HepG2 (cell line): ENCODE data around the gene FAM3B. TPM values are rescaled to one million over a fixed set of nuclear protein-coding genes. Genes with fewer than 3 reads are reported as not detected.

Source experiments
- CC2D1A ChIP-seq: sonication (generic); formaldehyde crosslinking; IDR thresholded peaks from 2 replicates; pipeline ENCODE4 v1.8.1; 2023; ENCODE audit warnings: mild to moderate bottlenecking, missing genetic modification reagents
- ELF4 ChIP-seq: sonication (generic); formaldehyde crosslinking; IDR thresholded peaks from 2 replicates; pipeline ENCODE4 v1.5.0; 2020; ENCODE audit warnings: missing genetic modification reagents, mild to moderate bottlenecking, moderate library complexity, borderline replicate concordance
- JUNB ChIP-seq: sonication (generic); formaldehyde crosslinking; IDR thresholded peaks from 2 replicates; pipeline ENCODE4 v1.8.0; 2022; ENCODE audit warnings: missing genetic modification reagents, mild to moderate bottlenecking, borderline replicate concordance
- MIXL1 ChIP-seq: IDR thresholded peaks from 2 replicates; pipeline ENCODE4 v1.6.1; 2016
- NBN ChIP-seq: fragments of 450-650 bp; conservative IDR thresholded peaks from 2 replicates; pipeline ENCODE4 v1.6.1; 2017
- NR3C1 ChIP-seq: sonication (generic); formaldehyde crosslinking; IDR thresholded peaks from 2 replicates; pipeline ENCODE4 v1.4.0; 2020; ENCODE audit warnings: missing genetic modification reagents
- PCBP2 ChIP-seq: fragments of 200-400 bp; formaldehyde crosslinking; optimal IDR thresholded peaks from 2 replicates; pipeline ENCODE3; 2018; ENCODE audit warnings: low read length, low read depth; ENCODE audit not compliant: poor library complexity, severe bottlenecking
- PHB2 ChIP-seq: fragments of 450-650 bp; IDR thresholded peaks from 2 replicates; pipeline ENCODE4 v1.6.1; 2018; ENCODE audit not compliant: partially characterized antibody
- POLR2AphosphoS5 ChIP-seq: IDR thresholded peaks from 2 replicates; pipeline ENCODE4 v1.6.1; 2012; ENCODE audit warnings: low read depth, low read length
- SMAD1 ChIP-seq: sonication (generic); formaldehyde crosslinking; IDR thresholded peaks from 2 replicates; pipeline ENCODE4 v1.4.0; 2020; ENCODE audit warnings: missing genetic modification reagents, low read depth, mild to moderate bottlenecking, borderline replicate concordance
- SMYD3 ChIP-seq: sonication (generic); formaldehyde crosslinking; IDR thresholded peaks from 2 replicates; pipeline ENCODE4 v1.8.1; 2023; ENCODE audit warnings: mild to moderate bottlenecking, missing genetic modification reagents
- ZNF138 ChIP-seq: sonication (generic); formaldehyde crosslinking; IDR thresholded peaks from 2 replicates; pipeline ENCODE4 v1.5.0; 2020; ENCODE audit warnings: mild to moderate bottlenecking, low read depth, missing genetic modification reagents
- ZNF530 ChIP-seq: sonication (generic); formaldehyde crosslinking; IDR thresholded peaks from 2 replicates; pipeline ENCODE4 v1.5.0; 2020; ENCODE audit warnings: low read depth, mild to moderate bottlenecking, missing genetic modification reagents
- ZNF616 ChIP-seq: sonication (generic); formaldehyde crosslinking; IDR thresholded peaks from 2 replicates; pipeline ENCODE4 v1.5.0; 2020; ENCODE audit warnings: low read depth, mild to moderate bottlenecking, missing genetic modification reagents
- ZNF672 ChIP-seq: sonication (generic); formaldehyde crosslinking; IDR thresholded peaks from 2 replicates; pipeline ENCODE4 v1.8.1; 2022; ENCODE audit warnings: missing genetic modification reagents
- polyA plus RNA-seq, 8 experiments: library from polyadenylated mRNA; depleted of rRNA in 3 of 8; stranded (reverse) in 7 of 8; unstranded in 1 of 8; fragments of >200 nt; fragmentation: Illumina TruSeq in 4 of 8; extraction: Trizol in 4 of 8; gene quantifications; 2 replicates each; pipeline versions ENCODE4 v1.2.1 to v1.2.3, GENCODE V29; 2011 to 2016; ENCODE audit warnings: low read depth in 4 of 8, missing spikeins in 1 of 8, mixed read lengths in 1 of 8; ENCODE audit not compliant: insufficient read depth in 1 of 8
- total RNA-seq, 5 experiments: library from RNA; depleted of rRNA; stranded (reverse); fragments of >200 nt; fragmentation: Illumina TruSeq; extraction: Trizol; gene quantifications; 2 replicates each; pipeline ENCODE4 v1.2.3, GENCODE V29; 2016; ENCODE audit warnings: low read depth in 1 of 5
- TF ChIP-seq, protein P1 (sequence below): fragments of 450-650 bp; IDR thresholded peaks from 2 replicates; pipeline ENCODE4 v1.6.1; 2017; ENCODE audit warnings: mild to moderate bottlenecking
- TF ChIP-seq, protein P2 (sequence below): sonication (generic); formaldehyde crosslinking; IDR thresholded peaks from 2 replicates; pipeline ENCODE4 v1.5.0; 2020; ENCODE audit warnings: missing genetic modification reagents
- TF ChIP-seq, protein P3 (sequence below): sonication (generic); formaldehyde crosslinking; IDR thresholded peaks from 2 replicates; pipeline ENCODE4 v1.4.0; 2020; ENCODE audit warnings: mild to moderate bottlenecking, missing genetic modification reagents, borderline replicate concordance
- TF ChIP-seq, protein P4 (sequence below): sonication (generic); formaldehyde crosslinking; IDR thresholded peaks from 2 replicates; pipeline ENCODE4 v1.4.0; 2020; ENCODE audit warnings: missing genetic modification reagents

Gene FAM3B
- total and polyA plus RNA-seq, 2 of the 13 experiments (the other 11 are each of a cell fraction or from before 2014, with no cell fraction given): 46.5 to 62.0 TPM

DNA sequence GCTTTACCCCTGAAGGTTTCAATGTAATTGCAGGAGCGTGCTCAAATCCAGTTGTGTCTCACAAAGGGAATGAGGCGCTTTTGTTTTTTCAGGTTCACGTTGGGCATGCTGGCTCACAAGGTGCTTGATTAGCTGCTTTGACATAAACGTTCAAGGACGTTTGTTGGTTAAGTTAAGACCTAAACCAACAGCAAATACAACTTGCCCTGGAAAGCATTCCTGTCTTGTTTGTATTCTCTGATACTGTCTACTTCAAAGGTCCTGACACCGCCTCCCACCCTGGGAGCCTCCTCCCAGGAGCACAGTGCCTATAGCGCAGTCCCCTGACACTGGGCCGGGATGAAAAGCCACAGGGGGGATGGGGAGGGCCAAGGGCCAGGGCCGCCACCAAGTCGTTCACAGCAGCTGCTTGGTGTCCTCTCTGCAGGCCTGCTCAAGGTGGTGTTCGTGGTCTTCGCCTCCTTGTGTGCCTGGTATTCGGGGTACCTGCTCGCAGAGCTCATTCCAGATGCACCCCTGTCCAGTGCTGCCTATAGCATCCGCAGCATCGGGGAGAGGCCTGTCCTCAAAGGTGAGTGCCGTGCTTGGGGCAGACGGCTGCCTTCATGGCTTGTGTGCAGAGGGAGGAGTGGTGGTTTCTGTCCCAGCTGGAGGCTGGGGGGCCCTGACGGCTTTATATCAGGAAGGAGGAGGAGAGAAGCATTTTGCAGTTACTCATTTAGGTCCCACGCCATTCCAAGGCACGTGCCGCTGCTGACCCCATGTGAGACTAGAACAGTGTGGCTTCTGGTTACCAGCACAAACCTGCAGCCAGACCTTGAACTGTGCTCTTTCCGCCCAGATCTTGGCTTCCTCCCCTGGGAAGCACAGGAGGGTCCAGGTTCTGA lies 6.1 kb downstream of the FAM3B start (continued):
- TF ChIP-seq, protein P1, sequence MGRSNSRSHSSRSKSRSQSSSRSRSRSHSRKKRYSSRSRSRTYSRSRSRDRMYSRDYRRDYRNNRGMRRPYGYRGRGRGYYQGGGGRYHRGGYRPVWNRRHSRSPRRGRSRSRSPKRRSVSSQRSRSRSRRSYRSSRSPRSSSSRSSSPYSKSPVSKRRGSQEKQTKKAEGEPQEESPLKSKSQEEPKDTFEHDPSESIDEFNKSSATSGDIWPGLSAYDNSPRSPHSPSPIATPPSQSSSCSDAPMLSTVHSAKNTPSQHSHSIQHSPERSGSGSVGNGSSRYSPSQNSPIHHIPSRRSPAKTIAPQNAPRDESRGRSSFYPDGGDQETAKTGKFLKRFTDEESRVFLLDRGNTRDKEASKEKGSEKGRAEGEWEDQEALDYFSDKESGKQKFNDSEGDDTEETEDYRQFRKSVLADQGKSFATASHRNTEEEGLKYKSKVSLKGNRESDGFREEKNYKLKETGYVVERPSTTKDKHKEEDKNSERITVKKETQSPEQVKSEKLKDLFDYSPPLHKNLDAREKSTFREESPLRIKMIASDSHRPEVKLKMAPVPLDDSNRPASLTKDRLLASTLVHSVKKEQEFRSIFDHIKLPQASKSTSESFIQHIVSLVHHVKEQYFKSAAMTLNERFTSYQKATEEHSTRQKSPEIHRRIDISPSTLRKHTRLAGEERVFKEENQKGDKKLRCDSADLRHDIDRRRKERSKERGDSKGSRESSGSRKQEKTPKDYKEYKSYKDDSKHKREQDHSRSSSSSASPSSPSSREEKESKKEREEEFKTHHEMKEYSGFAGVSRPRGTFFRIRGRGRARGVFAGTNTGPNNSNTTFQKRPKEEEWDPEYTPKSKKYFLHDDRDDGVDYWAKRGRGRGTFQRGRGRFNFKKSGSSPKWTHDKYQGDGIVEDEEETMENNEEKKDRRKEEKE: no peak
- TF ChIP-seq PCBP2 (no peak), ZNF530 (CRISPR knock-in tag) (no peak), SMYD3 (CRISPR knock-in tag) (0 out of 2 replicates have a peak, but pooled peaks have one; percentile 91), ELF4 (CRISPR knock-in tag) (no peak), POLR2AphosphoS5 (peak; percentile 35; the same call in 1 of the 2 replicates), ZNF138 (CRISPR knock-in tag) (no peak), JUNB (CRISPR knock-in tag) (peak; percentile 20; the same call in 1 of the 2 replicates), CC2D1A (peak; percentile 75; the same call in 1 of the 2 replicates), ZNF672 (peak; percentile 83; the same call in 1 of the 2 replicates), ZNF616 (no peak), NR3C1 (CRISPR knock-in tag) (no peak), SMAD1 (CRISPR knock-in tag) (peak; percentile 72; the same call in 1 of the 2 replicates), MIXL1 (CRISPR knock-in tag) (peak; percentile 58; the same call in 1 of the 2 replicates), PHB2 (no peak), NBN (no peak)
- TF ChIP-seq, protein P2, sequence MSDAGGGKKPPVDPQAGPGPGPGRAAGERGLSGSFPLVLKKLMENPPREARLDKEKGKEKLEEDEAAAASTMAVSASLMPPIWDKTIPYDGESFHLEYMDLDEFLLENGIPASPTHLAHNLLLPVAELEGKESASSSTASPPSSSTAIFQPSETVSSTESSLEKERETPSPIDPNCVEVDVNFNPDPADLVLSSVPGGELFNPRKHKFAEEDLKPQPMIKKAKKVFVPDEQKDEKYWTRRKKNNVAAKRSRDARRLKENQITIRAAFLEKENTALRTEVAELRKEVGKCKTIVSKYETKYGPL (CRISPR knock-in tag): no peak
- TF ChIP-seq, protein P3, sequence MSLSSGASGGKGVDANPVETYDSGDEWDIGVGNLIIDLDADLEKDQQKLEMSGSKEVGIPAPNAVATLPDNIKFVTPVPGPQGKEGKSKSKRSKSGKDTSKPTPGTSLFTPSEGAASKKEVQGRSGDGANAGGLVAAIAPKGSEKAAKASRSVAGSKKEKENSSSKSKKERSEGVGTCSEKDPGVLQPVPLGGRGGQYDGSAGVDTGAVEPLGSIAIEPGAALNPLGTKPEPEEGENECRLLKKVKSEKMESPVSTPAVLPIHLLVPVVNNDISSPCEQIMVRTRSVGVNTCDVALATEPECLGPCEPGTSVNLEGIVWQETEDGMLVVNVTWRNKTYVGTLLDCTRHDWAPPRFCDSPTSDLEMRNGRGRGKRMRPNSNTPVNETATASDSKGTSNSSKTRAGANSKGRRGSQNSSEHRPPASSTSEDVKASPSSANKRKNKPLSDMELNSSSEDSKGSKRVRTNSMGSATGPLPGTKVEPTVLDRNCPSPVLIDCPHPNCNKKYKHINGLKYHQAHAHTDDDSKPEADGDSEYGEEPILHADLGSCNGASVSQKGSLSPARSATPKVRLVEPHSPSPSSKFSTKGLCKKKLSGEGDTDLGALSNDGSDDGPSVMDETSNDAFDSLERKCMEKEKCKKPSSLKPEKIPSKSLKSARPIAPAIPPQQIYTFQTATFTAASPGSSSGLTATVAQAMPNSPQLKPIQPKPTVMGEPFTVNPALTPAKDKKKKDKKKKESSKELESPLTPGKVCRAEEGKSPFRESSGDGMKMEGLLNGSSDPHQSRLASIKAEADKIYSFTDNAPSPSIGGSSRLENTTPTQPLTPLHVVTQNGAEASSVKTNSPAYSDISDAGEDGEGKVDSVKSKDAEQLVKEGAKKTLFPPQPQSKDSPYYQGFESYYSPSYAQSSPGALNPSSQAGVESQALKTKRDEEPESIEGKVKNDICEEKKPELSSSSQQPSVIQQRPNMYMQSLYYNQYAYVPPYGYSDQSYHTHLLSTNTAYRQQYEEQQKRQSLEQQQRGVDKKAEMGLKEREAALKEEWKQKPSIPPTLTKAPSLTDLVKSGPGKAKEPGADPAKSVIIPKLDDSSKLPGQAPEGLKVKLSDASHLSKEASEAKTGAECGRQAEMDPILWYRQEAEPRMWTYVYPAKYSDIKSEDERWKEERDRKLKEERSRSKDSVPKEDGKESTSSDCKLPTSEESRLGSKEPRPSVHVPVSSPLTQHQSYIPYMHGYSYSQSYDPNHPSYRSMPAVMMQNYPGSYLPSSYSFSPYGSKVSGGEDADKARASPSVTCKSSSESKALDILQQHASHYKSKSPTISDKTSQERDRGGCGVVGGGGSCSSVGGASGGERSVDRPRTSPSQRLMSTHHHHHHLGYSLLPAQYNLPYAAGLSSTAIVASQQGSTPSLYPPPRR: peak; percentile 98
- TF ChIP-seq, protein P4, sequence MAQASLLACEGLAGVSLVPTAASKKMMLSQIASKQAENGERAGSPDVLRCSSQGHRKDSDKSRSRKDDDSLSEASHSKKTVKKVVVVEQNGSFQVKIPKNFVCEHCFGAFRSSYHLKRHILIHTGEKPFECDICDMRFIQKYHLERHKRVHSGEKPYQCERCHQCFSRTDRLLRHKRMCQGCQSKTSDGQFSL: no peak
